IMR-90 (cell line): ENCODE measurements around the gene TBC1D24. TPM values are rescaled to one million over a fixed set of nuclear protein-coding genes. Genes with fewer than 3 reads are reported as not detected.

Experiments used
- ATAC-seq: fragments of 200-7000 bp; cut with Tn5 transposase; 2 replicates; pipeline ENCODE4 v1.9.1; 2020; ENCODE audit warnings: low read depth, mild to moderate bottlenecking, moderate library complexity
- BruUV-seq: library from RNA; stranded (reverse); fragments of 400-500 nt; replicated peaks from 2 replicates; lab custom pipeline; 2021; lab: Mats Ljungman, UMichigan
- CTCF ChIA-PET: fragments of 300-600 bp; formaldehyde crosslinking; extraction: SDS; loops from one replicate; lab custom pipeline; 2021; ENCODE audit warnings: antibody characterized with exemption; lab: Yijun Ruan, JAX
- POLR2A ChIA-PET: fragments of 300-600 bp; sonication (Branson Sonifier 250); formaldehyde crosslinking; loops from one replicate; lab custom pipeline; 2022; ENCODE audit warnings: antibody characterized with exemption; ENCODE audit not compliant: unreplicated experiment; lab: Charles Lee
- DNase-seq: peaks from one replicate; pipeline ENCODE4 v3.0.0; 2013
- H2AFZ ChIP-seq: replicated peaks from 2 replicates; pipeline ENCODE3; 2013; ENCODE audit warnings: low read length, mild to moderate bottlenecking; ENCODE audit not compliant: poor library complexity
- H2AK5ac ChIP-seq: 2 replicates; pipeline ENCODE4 v1.6.1; 2013; ENCODE audit warnings: low read depth, low read length, inconsistent platforms
- H2AK9ac ChIP-seq: replicated peaks from 2 replicates; pipeline ENCODE3; 2013; ENCODE audit warnings: mild to moderate bottlenecking, low read depth, low read length, moderate library complexity; ENCODE audit not compliant: poor library complexity
- H2BK120ac ChIP-seq: 2 replicates; pipeline ENCODE4 v1.6.1; 2013; ENCODE audit warnings: low read depth, low read length, inconsistent platforms
- H2BK15ac ChIP-seq: 3 replicates; pipeline ENCODE4 v1.6.1; 2013; ENCODE audit warnings: low read depth, low read length, inconsistent platforms
- H2BK20ac ChIP-seq: 2 replicates; pipeline ENCODE4 v1.6.1; 2013; ENCODE audit warnings: low read depth, mild to moderate bottlenecking, inconsistent platforms, low read length, moderate library complexity
- H2BK5ac ChIP-seq: 2 replicates; pipeline ENCODE4 v1.6.1; 2013; ENCODE audit warnings: mild to moderate bottlenecking, low read depth, low read length, inconsistent platforms; ENCODE audit not compliant: poor library complexity, severe bottlenecking
- H3K14ac ChIP-seq: replicated peaks from 2 replicates; pipeline ENCODE4 v1.6.1; 2013; ENCODE audit warnings: low read depth, low read length, inconsistent platforms
- H3K18ac ChIP-seq: 2 replicates; pipeline ENCODE4 v1.6.1; 2013; ENCODE audit warnings: low read depth, low read length, control low read depth
- H3K23ac ChIP-seq: 2 replicates; pipeline ENCODE4 v1.6.1; 2013; ENCODE audit warnings: low read depth, low read length, inconsistent platforms
- H3K27ac ChIP-seq: 2 replicates; pipeline ENCODE4 v1.5.1; 2013; ENCODE audit warnings: mild to moderate bottlenecking, control low read depth, low read length; ENCODE audit not compliant: insufficient read depth
- H3K27me3 ChIP-seq: 2 replicates; pipeline ENCODE4 v1.6.1; 2013; ENCODE audit warnings: low read length; ENCODE audit not compliant: control insufficient read depth, insufficient read depth
- H3K36me3 ChIP-seq: 2 replicates; pipeline ENCODE4 v1.6.1; 2013; ENCODE audit warnings: low read length, mixed read lengths; ENCODE audit not compliant: control insufficient read depth, insufficient read depth
- H3K4ac ChIP-seq: 2 replicates; pipeline ENCODE4 v1.6.1; 2013; ENCODE audit warnings: low read depth, low read length, inconsistent platforms
- H3K4me1 ChIP-seq: 2 replicates; pipeline ENCODE4 v1.6.1; 2013; ENCODE audit warnings: low read length, mixed read lengths; ENCODE audit not compliant: control insufficient read depth, insufficient read depth
- H3K4me2 ChIP-seq: 2 replicates; pipeline ENCODE4 v1.6.1; 2013; ENCODE audit warnings: low read depth, mild to moderate bottlenecking, control low read depth, low read length, moderate library complexity
- H3K4me3 ChIP-seq: 2 replicates; pipeline ENCODE4 v1.5.1; 2013; ENCODE audit warnings: low read depth, mild to moderate bottlenecking, control low read depth, low read length, moderate library complexity; ENCODE audit not compliant: insufficient read depth
- H3K56ac ChIP-seq: 2 replicates; pipeline ENCODE4 v1.6.1; 2013; ENCODE audit warnings: low read length, inconsistent platforms; ENCODE audit not compliant: insufficient read depth; ENCODE audit errors: extremely low read depth
- H3K79me1 ChIP-seq, 2 experiments: 2 replicates each; pipeline ENCODE4 v1.6.1; 2013; ENCODE audit warnings: low read length in 2 of 2, inconsistent platforms in 1 of 2, low read depth in 1 of 2
- H3K9ac ChIP-seq: 2 replicates; pipeline ENCODE4 v1.6.1; 2013; ENCODE audit warnings: low read depth, low read length, control low read depth
- H3K9me1 ChIP-seq: 2 replicates; pipeline ENCODE4 v1.6.1; 2013; ENCODE audit warnings: low read length, inconsistent platforms; ENCODE audit not compliant: insufficient read depth
- H3K9me3 ChIP-seq: 2 replicates; pipeline ENCODE4 v1.6.1; 2013; ENCODE audit warnings: low read length; ENCODE audit not compliant: control insufficient read depth, insufficient read depth
- H4K20me1 ChIP-seq: 2 replicates; pipeline ENCODE4 v1.6.1; 2013; ENCODE audit warnings: low read length, inconsistent platforms; ENCODE audit not compliant: insufficient read depth
- H4K5ac ChIP-seq: 2 replicates; pipeline ENCODE4 v1.6.1; 2013; ENCODE audit warnings: mild to moderate bottlenecking, low read depth, low read length, control low read depth
- H4K8ac ChIP-seq, 2 experiments: 2 replicates each; pipeline ENCODE4 v1.6.1; 2013; ENCODE audit warnings: low read depth in 2 of 2, low read length in 2 of 2, control low read depth in 1 of 2, inconsistent platforms in 1 of 2
- H4K91ac ChIP-seq: 2 replicates; pipeline ENCODE4 v1.6.1; 2013; ENCODE audit warnings: low read depth, low read length, inconsistent platforms; ENCODE audit not compliant: insufficient read depth
- FOS ChIP-seq: fragments of 150-350 bp; IDR thresholded peaks from 2 replicates; pipeline ENCODE4 v1.6.1; 2016; ENCODE audit warnings: low read depth, low read length
- MAZ ChIP-seq: IDR thresholded peaks from 2 replicates; pipeline ENCODE4 v1.6.1; 2012; ENCODE audit warnings: low read depth, mild to moderate bottlenecking, low read length, improper control_type of control experiment, moderate library complexity, borderline replicate concordance
- RFX5 ChIP-seq: IDR thresholded peaks from 2 replicates; pipeline ENCODE4 v1.8.0; 2012; ENCODE audit warnings: low read depth, mild to moderate bottlenecking, low read length, moderate library complexity
- WGBS, 2 experiments: methylation state at CpG; one replicate each; pipeline versions ENCODE4 v1.1.5 to v1.1.7; 2013; ENCODE audit warnings: missing lambda C conversion rate in 2 of 2; ENCODE audit not compliant: insufficient read length in 1 of 2; ENCODE audit errors: extremely low coverage in 2 of 2; 5-methylcytosine and 5-hydroxymethylcytosine counted together
- dilution Hi-C: fragments of 300-500 bp; cut with HindIII; formaldehyde crosslinking; loops from one replicate; pipeline ENCODE4 v1.14.3; 2018; ENCODE audit warnings: low sequenced_read_pairs; ENCODE audit not compliant: unreplicated experiment
- in situ Hi-C: fragments of 300-500 bp; cut with MboI; formaldehyde crosslinking; loops from 3 replicates; pipeline ENCODE4 v1.14.3; 2019; ENCODE audit warnings: low sequenced_read_pairs, inconsistent platforms, mixed read lengths
- intact Hi-C: fragments of 100-400 bp; cut with micrococcal nuclease; formaldehyde crosslinking; loops from 2 replicates; pipeline ENCODE4 v1.10.0; 2022
- polyA plus RNA-seq, 3 experiments: library from polyadenylated mRNA; depleted of rRNA; stranded (reverse); fragments of >200 nt; gene quantifications; 2 replicates each; pipeline ENCODE4 v1.2.3, GENCODE V29; 2012; ENCODE audit warnings: low replicate concordance in 1 of 3
- total RNA-seq: library from RNA; depleted of rRNA; stranded (reverse); fragments of >200 nt; gene quantifications from 2 replicates; pipeline ENCODE4 v1.2.3, GENCODE V29; 2012
- TF ChIP-seq, protein P1 (sequence below): conservative IDR thresholded peaks from 2 replicates; pipeline ENCODE4 v1.5.1; 2012; ENCODE audit warnings: mild to moderate bottlenecking, low read depth, low read length, improper control_type of control experiment

Gene TBC1D24
- total and polyA plus RNA-seq, 2 of the 4 experiments (the other 2 are of a cell fraction): 7.5 to 13.4 TPM

DNA sequence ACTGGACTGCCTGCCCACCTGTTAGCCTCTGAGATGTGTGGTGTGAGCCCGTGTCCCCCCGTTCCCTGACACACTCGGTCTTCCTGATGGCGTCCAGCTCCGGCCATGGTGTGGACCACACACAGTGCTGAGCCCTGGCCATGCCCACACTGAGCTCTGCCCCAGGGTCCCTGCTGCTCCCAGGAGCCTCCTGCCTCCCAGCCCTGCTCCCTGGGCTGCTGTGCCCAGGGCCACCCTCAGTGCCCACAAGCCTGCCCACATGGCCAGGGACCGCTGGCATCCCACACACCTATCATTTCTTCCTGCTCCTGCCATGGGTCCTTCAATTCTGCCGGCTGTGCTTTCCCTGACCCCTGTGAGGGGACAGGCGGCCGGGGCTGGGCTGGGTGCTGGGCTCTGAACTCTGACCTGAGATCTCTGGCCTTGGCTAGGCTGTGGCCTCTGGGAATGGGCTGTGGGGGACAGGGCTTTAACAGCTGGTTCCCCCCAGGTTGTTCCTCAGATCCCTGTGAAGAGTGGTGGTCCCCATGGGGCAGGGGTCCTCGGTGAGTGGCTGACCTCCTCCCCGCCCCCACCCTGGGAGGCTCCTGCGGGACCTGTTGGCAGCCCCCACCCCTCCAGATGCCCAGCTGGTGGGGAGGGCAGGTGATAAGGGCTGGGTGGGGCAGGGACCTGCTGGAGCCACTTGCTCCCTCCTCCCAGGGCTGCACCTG lies 52.3 kb downstream of the TBC1D24 start:
- H3K9me3 ChIP-seq: no peaks in the 10 kb centered on the region
- CTCF ChIA-PET: no interaction called here

More for the DNA sequence above, 52.3 kb downstream of the TBC1D24 start:
- H3K56ac ChIP-seq: no peak overlapping the region
- BruUV-seq: no TSS peak
- H2BK15ac ChIP-seq: no peak overlapping the region
- ATAC-seq (no peak), DNase-seq (no peak)
- H3K14ac ChIP-seq: no peak overlapping the region
- H2BK20ac ChIP-seq: no peak overlapping the region
- H3K4me2 ChIP-seq: no peak overlapping the region
- TF ChIP-seq RFX5 (no peak), MAZ (no peak), FOS (no peak)
- TF ChIP-seq, protein P1, sequence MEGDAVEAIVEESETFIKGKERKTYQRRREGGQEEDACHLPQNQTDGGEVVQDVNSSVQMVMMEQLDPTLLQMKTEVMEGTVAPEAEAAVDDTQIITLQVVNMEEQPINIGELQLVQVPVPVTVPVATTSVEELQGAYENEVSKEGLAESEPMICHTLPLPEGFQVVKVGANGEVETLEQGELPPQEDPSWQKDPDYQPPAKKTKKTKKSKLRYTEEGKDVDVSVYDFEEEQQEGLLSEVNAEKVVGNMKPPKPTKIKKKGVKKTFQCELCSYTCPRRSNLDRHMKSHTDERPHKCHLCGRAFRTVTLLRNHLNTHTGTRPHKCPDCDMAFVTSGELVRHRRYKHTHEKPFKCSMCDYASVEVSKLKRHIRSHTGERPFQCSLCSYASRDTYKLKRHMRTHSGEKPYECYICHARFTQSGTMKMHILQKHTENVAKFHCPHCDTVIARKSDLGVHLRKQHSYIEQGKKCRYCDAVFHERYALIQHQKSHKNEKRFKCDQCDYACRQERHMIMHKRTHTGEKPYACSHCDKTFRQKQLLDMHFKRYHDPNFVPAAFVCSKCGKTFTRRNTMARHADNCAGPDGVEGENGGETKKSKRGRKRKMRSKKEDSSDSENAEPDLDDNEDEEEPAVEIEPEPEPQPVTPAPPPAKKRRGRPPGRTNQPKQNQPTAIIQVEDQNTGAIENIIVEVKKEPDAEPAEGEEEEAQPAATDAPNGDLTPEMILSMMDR: no peak
- no peak overlapping the region for H4K5ac ChIP-seq
- no peak overlapping the region for H2AK5ac ChIP-seq
- H3K9me1 ChIP-seq: no peaks in the 10 kb centered on the region
- POLR2A ChIA-PET: no interaction called here
- H2BK5ac ChIP-seq: no peak overlapping the region
- peaks cover 57% of the 10 kb centered on the region for H3K36me3 ChIP-seq
- H3K23ac ChIP-seq: no peak overlapping the region
- H3K9ac ChIP-seq: no peak overlapping the region
- no peak overlapping the region for H3K4ac ChIP-seq
- in situ Hi-C loops (no loop called here), intact Hi-C loops (no loop called here), dilution Hi-C loops (no loop called here)
- no peaks in the 10 kb centered on the region; the same call in none of the 2 replicates for H4K20me1 ChIP-seq
- no peak overlapping the region for H3K18ac ChIP-seq
- no peak overlapping the region for H3K27ac ChIP-seq
- H4K8ac ChIP-seq: no peak overlapping the region
- no peak overlapping the region for H2BK120ac ChIP-seq
- H3K79me1 ChIP-seq: peaks cover 10 to 43% of the 10 kb centered on the region in 2 experiments
- no peak overlapping the region for H2AFZ ChIP-seq
- H3K4me3 ChIP-seq: no peak overlapping the region
- no peak overlapping the region for H2AK9ac ChIP-seq
- H3K4me1 ChIP-seq: peaks cover 5% of the 10 kb centered on the region; the same call in 1 of the 2 replicates
- no peak overlapping the region for H4K91ac ChIP-seq
- WGBS, 2 experiments: 97% methylated on average over 7 of the region's 12 CpGs; no CpG with 5 or more reads in 1 of the 2 experiments
- no peaks in the 10 kb centered on the region for H3K27me3 ChIP-seq
